Lower leg skin (tissue), 4 donors: Measurements from ENCODE around the gene JAK3. TPM values are rescaled to one million over a fixed set of nuclear protein-coding genes. Genes with fewer than 3 reads are reported as not detected.
"Not testable (repeated sequence)": the region's sequence is repeated elsewhere in the genome, so short reads cannot be mapped to it uniquely, and the experiment has no call there.

ENCODE experiments used
- DNase-seq, 2 donors: peaks; one replicate each; pipeline ENCODE4 v3.0.0-alpha.2; 2019; ENCODE audit warnings: low spot score in 2 of 2
- H3K4me3 ChIP-seq: fragments of 200-600 bp; sonication (generic); 2 replicates; pipeline ENCODE4 v1.5.1; 2017; ENCODE audit warnings: mild to moderate bottlenecking, low read depth; ENCODE audit not compliant: poor library complexity, severe bottlenecking
- POLR2A ChIP-seq, 2 donors: fragments of 450-650 bp; IDR thresholded peaks; one replicate each; pipeline ENCODE4 v1.6.1; 2016 to 2017; ENCODE audit warnings: antibody characterized with exemption in 2 of 2, mild to moderate bottlenecking in 1 of 2, moderate library complexity in 1 of 2
- WGBS, 2 donors: methylation state at CpG; one replicate each; pipeline ENCODE4 v1.1.5; 2018; 5-methylcytosine and 5-hydroxymethylcytosine counted together
- intact Hi-C: fragments of 100-400 bp; cut with DNase I; formaldehyde crosslinking; loops from one replicate; pipeline ENCODE4 v1.15.0; 2023; ENCODE audit warnings: low total_unique reads
- total RNA-seq, 4 donors: library from RNA; depleted of rRNA; stranded (reverse); fragments of >200 nt; gene quantifications; one replicate each; pipeline ENCODE4 v1.1.0, GENCODE V29; 2016
- TF ChIP-seq, protein P1 (sequence below), 3 donors: fragments of 450-650 bp; IDR thresholded peaks; one replicate each; pipeline ENCODE4 v1.5.1; 2016; ENCODE audit warnings: antibody characterized with exemption in 3 of 3, mild to moderate bottlenecking in 3 of 3, moderate library complexity in 2 of 3

Gene JAK3
- total RNA-seq, 4 donors from 2014 or later: 2.1 to 4.0 (median 3.7) TPM

DNA sequence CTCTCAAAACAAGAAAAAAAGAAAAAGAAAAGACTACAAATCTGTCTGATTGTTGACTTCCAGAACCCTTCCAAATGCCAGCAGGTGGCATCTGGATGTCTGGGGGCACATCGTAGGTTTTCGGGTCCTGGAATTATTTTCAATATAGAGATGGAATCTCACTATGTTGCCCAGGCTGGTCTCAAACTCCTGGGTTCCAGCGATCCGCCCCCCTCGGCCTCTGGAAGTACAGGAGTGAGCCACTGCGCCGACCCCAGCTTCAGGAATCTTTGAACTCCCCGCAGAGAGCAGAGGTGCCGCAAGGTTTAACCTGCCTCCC is 53.4 kb downstream of the JAK3 start:
- WGBS, 2 donors: 36 to 54% methylated on average over 9 of the region's 9 CpGs
- no peak for DNase-seq
- no peak overlapping the region for H3K4me3 ChIP-seq
- intact Hi-C loops: no loop called here
- TF ChIP-seq, protein P1, sequence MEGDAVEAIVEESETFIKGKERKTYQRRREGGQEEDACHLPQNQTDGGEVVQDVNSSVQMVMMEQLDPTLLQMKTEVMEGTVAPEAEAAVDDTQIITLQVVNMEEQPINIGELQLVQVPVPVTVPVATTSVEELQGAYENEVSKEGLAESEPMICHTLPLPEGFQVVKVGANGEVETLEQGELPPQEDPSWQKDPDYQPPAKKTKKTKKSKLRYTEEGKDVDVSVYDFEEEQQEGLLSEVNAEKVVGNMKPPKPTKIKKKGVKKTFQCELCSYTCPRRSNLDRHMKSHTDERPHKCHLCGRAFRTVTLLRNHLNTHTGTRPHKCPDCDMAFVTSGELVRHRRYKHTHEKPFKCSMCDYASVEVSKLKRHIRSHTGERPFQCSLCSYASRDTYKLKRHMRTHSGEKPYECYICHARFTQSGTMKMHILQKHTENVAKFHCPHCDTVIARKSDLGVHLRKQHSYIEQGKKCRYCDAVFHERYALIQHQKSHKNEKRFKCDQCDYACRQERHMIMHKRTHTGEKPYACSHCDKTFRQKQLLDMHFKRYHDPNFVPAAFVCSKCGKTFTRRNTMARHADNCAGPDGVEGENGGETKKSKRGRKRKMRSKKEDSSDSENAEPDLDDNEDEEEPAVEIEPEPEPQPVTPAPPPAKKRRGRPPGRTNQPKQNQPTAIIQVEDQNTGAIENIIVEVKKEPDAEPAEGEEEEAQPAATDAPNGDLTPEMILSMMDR (IDR thresholded peaks at IDR 0.05): no peak
- TF ChIP-seq POLR2A (IDR thresholded peaks at IDR 0.05): no peak

DNA sequence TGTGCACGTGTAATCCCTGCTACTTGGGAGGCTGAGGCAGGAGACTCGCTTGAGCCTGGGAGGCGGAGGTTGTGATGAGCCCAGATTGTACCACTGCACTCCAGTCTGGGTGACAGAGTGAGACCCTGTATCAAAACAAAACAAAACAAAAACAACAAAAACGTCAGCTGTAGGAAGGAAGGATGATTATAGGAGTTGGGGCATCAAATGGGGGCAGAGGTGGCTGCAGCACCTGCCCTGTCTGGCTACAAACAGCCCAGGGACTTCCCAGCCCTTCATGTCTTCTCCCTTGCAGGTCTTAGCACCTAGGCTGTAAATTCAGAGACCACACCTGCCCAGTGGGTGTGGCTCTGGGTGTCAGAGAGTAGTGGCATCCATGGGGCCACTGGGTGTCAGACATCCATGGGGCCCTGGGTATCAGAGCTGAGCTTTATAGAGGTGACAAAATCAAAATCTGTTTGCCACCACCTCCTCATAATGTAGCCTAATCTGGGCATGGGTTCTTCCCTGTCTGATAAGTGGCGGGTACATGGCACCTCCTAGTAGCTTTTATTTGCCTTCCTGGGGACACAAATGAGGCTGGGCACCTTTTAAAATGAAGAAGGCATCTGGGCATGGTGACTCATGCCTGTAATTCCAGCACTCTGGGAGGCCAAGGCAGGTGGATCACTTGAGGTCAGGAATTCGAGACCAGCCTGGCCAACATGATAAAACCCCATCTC is 57.6 kb downstream of the JAK3 start:
- intact Hi-C loops: no loop called here
- 66 to 67% methylated on average over 6 of the region's 6 CpGs for WGBS, 2 donors
- no peak for TF ChIP-seq POLR2A (IDR thresholded peaks at IDR 0.05)
- TF ChIP-seq, protein P1 (IDR thresholded peaks at IDR 0.05): no peak
- DNase-seq: no peak
- H3K4me3 ChIP-seq: no peak overlapping the region

DNA sequence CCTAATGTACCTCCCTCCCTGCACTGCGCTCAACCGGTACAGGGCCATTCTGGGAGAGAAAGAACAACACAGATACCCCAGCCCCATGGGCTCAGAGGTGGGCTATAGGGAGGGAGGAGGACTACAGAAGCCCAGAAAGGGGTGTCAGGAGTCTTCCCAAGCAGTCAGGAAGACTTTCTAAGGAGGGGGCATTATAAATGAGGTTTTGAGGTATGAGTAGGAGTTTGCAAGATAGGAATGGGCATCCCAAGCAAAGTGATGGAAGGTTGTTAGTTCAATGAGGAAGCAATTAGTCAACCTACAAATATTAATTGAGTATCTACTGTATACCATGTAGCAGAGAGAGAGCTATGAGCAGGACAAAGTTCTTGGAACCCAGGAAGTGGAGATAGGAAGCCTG is 59.1 kb downstream of the JAK3 start:
- no peak for TF ChIP-seq POLR2A (IDR thresholded peaks at IDR 0.05)
- TF ChIP-seq, protein P1 (IDR thresholded peaks at IDR 0.05): no peak
- 87 to 89% methylated on average over 2 of the region's 2 CpGs for WGBS, 2 donors
- intact Hi-C loops: no loop called here
- no peak for DNase-seq
- no peak overlapping the region for H3K4me3 ChIP-seq

DNA sequence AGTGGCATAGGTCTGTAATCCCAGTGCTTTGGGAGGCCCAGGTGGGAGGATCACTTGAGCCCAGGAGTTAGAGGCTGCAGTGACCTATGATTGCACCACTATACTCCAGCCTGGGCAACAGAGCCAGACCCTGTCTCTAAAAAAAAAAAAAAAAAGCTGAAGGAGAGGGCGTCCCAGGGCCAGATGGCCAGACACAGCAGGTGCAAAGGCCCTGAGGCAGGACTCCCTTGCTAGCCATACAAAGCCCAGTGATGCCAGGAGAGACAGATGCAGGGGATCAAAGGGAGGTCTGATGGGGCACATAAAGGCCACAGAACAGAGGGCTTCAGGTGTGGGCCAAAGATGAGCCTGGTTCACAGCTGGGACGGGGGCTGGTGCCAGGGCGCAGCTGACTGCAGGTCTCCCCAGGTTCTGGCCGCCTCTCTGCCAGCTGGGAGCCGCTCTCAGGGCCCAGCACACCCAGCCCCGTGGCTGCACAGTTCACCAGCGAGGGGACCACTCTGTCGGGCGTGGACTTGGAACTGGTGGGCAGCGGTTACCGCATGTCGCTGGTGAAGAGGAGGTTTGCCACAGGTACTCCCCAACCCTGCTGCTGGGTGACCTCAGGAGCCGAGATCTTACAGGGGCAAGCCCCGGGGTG is 60.4 kb downstream of the JAK3 start:
- WGBS, 2 donors: 87 to 88% methylated on average over 8 to 14 of the region's 14 CpGs
- no peak overlapping the region for H3K4me3 ChIP-seq
- DNase-seq: no peak
- no peak for TF ChIP-seq POLR2A (IDR thresholded peaks at IDR 0.05)
- TF ChIP-seq, protein P1 (IDR thresholded peaks at IDR 0.05): no peak
- intact Hi-C loops: no loop called here

DNA sequence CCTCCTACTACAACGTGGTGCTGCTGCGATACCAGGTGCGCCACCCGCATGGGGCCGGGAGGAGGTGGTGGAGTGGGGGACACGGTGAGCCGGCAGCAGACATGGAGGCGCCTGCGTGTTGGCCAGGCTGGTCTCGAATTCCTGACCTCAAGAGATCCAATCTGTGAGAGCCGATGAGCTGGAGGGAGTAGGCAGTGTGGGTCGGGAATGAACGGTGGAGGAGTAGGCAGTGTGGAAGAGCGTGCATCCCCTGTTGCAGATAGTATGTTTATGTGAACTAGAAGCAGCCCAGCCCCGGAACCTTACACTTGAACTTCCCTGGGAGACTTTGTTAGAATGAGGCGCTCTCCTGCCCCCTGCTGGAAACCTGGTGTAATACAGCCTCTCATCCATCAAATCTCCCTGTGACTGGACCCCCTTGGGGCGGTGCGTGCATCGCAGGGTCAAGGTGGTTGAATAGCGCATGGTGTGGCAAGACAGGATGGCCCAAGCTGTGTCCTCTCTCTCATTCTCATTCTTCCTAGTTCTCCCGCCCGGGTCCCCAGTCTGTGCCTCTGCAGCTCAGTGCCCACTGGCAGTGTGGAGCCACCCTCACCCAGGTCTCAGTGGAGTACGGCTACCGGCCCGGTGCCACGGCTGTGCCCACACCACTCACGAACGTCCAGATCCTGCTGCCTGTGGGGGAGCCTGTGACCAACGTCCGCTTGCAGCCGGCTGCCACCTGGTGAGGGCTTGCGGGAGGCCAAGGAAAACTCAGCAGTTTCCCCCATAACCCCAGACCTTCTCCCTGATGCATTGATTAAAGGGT is 63.4 kb downstream of the JAK3 start:
- intact Hi-C loops: no loop called here
- no peak overlapping the region for H3K4me3 ChIP-seq
- TF ChIP-seq POLR2A (IDR thresholded peaks at IDR 0.05): no peak
- TF ChIP-seq, protein P1 (IDR thresholded peaks at IDR 0.05): no peak
- WGBS, 2 donors: 40 to 43% methylated on average over 24 to 32 of the region's 32 CpGs
- peak in 1 of 2 donors; percentile 36 for DNase-seq

DNA sequence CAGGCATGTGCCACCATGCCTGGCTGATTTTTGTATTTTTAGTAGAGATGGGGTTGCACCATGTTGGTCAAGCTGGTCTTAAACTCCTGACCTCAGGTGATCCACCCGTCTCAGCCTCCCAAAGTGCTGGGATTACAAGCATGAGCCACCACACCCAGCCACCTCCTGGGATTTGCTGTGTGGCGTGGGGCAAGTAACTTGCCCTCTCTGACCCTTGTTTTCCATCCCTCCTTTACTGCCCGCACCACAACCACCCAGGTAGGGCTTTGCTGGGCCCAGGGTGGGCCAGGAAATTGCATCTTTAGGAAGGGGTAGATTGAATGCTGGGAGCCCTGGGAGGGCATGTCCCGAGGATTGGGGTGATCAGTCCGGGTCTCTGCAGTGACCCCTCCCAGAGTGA is 64.1 kb downstream of the JAK3 start:
- DNase-seq, intact Hi-C loops, H3K4me3 ChIP-seq: not testable (repeated sequence)
- 72 to 87% methylated on average over 5 of the region's 5 CpGs for WGBS, 2 donors
